ENCODE measurements around the gene GNG7.

The GNG7 gene

DNA sequence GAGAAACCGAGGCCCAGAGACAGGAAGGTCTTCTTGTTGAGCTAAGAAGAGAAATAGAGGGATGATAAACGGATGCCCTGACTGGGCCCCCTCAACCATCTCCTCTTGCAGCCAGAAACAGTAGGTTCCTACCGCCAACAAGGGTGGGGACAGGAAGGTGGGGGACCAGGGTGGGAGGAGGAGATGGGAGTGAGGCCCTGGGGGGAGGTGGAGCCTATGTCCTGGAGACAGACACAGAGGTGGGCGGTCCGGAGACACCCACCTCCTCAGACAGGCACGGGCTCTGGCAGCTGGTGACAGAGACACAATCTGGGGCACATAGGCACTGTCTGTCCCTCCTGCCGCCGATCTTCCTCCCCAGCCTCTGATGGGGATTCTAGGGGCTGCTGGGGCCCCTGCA is 209.6 kb downstream of the GNG7 start:
- no peak for DNase-seq

DNA sequence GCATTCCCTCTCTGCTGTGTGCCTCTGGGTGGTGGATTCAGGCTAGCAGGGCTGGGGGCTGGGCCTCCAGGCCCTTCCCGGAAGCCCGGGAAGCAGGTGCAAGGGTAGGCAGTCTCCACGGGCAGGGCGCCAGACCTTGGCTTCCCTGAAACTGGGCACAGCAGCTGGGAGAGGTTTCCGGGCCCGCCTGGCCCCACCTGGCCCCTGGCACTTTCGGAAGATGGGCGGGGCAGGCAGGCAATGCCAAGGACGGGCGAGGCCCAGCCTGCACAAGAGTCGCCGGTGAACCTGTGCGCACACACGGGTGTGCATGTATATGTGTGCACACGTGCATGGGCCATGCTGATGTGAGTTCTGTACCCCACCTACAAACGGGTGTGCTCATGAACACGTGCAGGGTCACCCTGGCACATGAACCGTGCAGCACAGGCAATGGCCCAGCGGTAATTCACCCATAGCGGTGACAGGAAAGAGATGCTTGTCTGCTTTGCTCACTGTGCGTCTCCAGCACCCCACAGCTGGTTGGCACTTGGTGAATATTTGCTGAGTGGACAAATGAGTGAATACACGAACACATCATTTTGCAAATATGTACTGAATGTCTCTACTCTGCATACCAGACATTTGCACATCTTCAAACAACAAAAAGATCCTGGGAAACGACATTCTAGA is 211.2 kb downstream of the GNG7 start:
- DNase-seq, result no peak

DNA sequence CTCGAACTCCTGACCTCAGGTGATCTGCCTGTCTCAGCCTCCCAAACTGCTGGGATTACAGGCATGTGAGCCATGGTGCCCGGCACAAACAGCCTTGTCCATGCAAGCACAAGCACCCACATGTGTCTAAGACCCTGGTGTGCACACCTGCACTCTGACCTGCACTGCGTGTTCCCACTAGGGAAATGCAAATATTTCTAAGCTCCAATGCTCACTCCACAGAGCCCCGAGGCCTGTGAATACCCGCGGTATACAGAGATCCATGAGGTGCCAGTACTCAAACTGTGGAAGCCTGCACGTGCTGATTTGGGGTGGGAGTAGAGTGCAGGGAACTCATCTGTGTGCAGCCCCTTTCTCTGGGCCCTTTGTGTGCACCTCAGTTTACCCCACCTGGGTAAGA is 211.8 kb downstream of the GNG7 start:
- no peak for DNase-seq

DNA sequence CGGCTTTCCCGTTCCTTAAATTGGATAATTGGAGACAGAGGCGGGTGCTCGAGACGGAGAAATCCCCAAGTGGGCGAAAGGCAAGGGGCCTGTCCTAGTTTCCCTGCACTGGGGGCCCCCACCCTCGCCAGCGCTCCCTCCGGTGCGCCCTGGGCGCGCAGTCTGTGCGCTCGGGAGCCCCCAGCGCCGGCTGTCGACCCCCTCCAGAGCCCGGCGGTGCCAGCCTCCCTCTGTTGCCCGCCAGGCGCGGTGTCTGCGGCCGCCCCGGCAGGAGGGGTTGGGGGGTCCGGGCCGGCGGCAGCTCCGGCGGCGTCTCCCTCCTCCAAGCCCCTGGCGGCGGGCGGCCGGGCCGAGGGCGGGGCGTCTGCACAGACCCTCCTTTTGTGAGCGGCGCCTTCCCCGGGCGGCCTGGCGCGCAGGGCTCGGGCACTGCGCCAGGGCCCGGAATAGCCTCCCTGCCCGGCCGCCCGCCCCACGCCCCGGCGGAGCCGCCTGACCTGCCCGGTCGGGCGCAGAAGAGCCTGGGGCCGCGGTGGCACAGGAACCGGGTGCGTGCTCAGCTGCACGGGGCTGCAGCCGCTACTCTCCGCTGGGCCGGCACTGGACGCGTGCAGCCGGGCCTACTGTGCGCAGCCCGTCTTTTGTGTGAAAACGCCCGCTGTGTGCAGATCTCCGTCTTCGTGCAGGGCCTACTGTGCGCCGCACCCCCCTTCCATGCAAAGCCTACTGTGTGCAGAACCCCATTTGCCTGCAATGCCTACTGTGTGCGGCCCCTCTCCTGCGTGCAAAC is 213.4 kb downstream of the GNG7 start:
- DNase-seq, result peak in 24 of 56 donors; percentile 4 to 68 (median 31)

DNA sequence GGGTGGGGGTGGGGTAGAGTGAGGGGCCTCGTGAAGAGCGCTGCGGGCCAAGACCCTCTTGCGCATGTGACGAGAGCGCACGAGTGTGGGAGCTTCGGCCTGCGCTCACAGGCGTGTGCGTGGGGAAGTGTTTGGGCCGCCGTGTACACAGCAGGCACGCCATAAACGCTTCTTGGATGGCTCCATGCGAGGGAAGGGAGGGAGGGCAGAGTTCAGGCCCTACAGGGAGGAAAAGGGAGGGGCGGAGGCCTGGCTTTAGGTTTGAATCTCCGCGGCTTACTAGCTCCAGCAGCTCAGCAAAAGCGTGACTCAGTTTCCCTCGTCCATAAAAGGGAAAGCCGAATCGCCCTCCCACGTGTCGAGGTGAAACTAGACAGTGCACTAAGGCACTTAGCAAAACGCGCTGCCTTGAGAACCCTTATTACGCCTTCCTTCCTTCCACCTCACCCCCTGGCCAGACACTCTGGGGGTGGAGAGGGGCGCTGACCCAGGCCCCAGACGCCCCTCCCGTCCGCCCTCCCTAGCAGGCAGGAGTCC is 214.0 kb downstream of the GNG7 start:
- peak in 2 of 56 donors; percentile 4 to 21 for DNase-seq

DNA sequence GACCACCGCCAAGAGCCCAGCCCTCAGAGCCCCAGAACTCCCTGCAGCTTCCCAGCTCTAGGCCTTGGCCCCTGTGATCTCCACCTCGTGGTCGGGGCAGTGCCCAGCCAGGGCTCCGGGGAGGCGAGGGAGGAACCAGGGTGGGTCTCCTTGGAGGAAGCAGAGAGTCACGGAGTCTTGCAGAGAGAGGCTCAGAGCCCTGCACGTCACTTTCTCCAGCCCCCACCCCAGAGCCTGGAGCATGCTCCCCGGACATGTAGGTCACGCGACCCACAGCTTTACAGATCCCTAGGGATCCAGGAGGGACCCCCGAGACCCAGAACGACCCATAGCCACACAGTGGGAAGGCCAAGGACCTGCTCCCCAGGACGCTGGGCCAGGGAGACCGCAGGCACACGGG is 214.7 kb downstream of the GNG7 start:
- no peak for DNase-seq

DNA sequence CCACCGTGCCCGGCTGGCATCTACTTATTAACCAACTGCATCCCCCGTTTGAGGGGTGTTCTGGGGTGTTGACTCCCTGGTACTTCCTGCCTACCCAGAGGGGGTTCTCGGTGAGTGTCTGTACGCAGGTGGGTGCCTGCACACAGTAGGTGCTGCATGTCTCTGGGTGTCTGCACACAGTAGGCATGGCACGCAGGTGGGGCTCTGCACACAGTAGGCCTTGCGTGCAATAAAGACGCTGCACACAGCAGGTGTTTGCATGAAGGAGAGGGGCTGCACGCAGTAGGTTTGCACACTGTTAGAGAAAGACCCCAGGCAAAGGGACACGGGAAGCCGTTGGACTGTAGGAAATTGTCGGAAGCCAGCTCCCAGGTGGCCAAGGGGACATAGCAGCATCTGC is 215.4 kb downstream of the GNG7 start:
- DNase-seq, result no peak

DNA sequence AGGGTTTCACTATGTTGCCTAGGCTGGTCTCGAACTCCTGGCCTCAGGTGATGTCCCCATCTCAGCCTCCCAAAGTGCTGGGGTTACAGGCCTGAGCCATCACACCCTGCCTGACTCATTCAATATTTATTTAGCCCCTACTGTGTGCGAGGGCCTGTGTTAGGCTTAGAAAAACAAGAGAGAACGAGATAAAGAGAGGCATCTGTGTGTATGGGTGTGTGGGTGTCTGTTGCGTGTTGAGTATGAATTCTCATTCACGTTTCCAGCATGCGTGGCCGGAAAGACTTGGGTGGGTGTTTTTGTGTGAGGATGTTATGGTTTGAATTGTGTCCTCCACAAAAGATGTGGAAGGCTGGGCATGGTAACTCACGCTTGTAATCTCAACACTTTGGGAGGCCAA is 217.1 kb downstream of the GNG7 start:
- DNase-seq, result no peak

DNA sequence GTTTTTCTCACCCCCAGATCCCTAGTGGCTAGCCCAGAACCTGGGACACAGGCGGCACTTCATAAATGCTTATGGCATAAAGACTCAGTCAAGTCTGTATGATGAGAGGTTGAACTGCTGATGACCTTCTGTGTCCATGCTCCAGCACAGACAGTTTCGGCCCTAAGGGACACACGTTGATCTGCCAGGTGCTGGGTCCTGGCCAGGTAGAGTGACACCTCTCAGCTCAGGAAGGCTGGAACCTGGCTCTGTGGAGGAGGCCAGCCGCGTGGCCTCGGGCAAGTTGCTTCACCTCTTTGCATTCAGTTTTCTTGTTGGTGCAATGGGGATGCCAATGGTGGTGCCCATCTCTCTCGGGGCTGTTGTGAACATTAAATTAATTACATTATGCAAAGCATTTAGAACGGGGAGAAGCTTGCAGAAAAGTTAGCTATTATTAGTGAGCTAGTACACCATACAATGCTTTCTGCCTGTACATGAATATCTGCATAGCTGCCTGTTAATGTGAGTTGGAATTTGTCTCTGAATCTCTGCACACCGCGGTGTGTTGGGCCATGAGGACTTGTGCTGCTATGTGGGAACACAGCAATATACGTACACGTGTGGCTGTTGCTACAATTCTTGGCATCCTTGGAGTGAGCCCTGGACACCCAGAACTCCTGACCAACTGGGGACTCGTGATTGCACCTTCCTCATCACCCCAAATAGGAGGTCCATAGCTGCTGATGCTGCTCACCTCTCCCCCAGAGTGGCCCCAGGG is 218.1 kb downstream of the GNG7 start:
- no peak for DNase-seq

DNA sequence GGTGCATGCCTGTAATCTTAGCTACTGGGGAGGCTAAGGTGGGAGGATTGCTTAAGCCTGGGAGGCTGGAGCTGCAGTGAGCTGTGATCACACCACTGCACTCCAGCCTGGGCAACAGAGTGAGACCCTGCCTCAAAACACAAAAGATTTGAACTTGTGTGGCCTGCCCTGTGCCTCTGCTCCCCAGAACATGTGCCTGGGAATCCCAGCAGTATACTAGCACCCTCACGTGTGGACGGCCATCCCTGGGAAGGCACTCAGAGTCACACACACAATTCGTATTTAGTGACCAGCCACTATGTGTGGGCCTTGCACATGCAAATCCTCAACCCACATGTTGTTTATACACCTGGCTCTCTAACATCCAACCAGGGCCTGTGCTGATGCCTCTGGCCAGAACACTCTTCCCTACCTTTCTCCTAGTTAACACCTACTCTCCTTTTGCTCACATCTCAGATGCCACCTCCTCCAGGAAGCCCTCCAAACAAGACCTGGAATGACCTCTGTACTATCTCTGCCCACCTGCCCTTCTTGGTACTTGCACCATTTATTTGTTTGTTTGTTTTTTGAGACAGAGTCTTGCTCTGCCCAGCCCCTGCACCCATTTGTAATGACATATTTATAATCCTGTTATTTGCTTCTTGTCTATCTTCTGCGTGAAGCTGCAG is 218.9 kb downstream of the GNG7 start:
- DNase-seq, result no peak

DNA sequence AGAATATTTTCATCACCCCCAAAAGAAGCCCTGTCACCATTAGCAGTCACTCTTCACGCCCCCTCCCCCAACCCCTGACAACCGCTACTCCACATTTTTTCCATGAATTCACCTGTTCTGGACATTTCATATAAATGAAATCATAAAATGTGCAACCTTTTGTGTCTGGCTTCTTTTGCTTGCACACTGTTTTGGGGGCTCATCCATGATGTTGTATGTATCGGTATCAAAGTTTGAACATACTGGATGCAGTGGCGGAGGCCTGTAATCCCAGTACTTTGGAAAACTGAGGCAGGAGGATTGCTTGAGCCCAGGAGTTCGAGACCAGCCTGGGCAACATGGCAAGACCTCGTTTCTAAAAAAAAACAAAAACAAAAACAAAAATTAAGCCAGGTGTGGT is 219.4 kb downstream of the GNG7 start:
- DNase-seq, result no peak

DNA sequence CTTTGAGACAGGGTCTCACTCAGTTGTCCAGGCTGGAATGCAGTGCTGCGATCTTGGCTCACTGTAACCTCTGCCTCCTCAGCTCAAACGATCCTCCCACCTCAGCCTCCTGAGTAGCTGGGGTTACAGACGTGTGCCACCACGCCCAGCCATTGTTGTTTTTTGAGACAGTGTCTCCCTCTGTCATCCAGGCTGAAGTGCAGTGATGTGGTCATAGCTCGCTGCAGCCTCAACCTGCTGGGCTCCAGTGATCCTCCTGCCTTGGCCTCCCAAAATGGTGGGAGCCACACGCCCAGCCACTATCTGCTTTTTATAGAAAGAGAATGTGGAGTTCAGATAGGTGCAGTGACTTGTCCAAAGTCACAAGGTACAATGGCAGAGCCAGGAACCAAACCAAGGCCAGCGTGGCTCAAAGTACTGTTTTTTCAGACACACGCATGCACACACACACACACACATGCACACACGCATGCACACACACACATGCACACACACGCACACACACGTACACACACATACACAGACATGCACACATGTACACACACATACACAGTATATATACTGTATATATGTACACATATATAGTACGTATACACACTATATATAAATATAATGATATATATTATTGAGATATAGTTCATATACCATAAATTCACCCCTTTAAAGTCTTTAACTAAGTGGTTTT is 220.0 kb downstream of the GNG7 start:
- no peak for DNase-seq

DNA sequence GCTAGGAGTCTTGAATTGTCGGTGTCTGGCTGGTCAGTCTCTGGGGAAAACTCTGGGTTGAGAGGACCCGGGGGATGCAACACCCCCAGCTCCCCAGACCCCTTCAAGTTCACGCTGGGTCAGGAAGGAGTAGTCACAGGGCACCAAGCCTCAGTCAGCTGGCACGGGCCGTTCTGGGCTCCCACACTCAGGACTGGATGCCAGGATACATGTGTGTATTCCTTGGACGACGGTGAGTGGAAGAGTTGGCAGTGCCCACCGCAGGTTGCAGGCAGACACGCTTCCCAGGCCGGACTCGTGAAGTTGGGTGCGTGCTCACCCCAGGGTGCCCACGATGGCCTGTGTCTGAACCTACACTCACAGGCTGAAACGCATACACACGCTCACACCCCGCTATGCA is 221.0 kb downstream of the GNG7 start:
- DNase-seq, result peak in 1 of 56 donors; percentile 23

DNA sequence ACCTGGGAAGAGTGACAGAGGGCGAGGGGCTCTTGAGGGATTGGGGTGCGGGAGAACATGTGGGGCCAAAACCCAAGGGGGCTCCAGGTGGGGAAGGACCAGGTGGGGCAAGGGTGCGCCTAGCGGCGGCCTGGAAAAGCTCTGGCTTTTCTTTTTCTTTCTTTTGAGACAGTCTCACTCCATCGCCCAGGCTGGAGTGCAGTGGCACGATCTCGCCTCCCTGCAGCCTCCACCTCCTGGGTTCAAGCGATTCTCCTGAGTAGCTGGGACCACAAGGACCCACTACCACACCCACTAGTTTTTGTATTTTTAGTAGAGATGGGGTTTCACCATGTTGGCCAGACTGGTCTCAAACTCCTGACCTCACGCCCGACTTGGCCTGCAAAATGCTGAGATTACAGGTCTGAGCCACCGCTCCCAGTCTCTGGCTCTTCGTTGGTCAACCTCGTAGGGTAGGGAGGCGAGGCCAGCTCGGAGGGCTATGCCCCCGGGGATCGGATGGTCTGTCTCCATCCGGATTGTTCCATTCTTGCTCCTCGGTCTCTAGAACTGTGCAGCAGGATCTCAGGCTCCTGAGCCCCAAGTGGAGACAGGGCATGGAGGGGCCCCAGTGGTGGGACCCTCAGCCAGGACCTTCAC is 222.8 kb downstream of the GNG7 start:
- DNase-seq, result no peak

DNA sequence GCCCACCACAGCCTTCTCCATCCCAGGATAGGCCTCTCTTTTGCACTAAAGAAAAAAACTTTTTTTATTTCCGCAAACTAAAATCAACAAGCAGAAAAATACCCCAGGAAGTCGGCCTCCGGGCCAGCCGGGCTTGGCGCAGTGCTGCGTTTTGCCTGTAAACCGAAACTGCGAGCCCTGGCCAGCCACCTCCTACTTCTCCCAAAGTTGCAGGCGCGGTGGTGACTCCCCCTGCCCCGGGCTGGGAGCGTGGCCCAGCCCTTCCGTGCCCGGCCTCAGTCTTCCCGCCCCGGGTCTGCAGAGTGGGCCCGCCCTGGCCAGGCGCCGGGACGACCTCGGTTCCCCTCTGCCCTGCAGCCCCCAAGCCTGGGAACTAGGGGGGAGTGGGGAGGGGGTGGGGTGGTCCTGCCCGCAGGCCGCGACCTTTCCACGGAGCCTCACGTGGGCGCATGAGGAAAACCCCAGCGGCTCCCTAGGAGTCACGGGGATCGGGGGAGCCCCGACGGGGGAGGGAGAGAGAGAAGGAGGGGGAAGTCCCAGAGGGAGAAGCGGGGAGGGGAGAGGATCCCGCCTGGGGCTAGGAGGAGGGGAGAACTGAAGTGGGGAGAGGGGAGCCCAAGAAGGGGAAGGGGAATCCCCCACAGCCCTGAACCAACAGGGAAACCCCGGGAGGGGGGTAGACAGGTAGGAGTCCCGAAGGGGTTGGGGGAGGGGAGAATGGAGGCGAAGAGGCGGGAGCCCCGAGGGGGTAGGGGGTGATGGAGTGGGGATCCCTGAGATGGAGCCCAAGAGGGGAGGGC is 223.5 kb downstream of the GNG7 start:
- DNase-seq, result peak in 26 of 56 donors; percentile 9 to 77 (median 36)

DNA sequence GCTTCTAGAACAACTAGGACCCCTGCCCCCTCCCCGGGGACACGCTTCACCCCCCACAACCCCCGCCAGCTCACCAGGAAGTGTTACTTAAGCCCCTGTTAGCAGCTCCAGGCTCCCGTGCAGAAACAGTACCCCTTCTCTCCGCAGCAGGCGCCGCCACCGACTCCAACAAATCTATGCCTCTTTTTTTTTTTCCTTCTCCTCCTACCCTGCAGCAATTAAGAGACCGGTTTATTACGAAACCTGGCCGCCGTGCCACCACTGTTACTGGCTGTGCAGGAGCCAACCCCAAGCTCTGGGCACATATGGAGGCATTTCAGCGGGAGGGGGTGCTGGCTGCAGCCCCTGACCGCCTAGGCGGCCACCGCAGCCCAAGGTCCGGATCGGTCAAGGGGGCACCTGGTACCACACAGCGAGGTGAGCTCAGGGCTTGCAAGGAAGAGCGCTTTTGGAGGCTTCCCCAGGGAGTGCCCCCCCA is 224.2 kb downstream of the GNG7 start:
- peak in 20 of 56 donors; percentile 16 to 62 (median 42) for DNase-seq

DNA sequence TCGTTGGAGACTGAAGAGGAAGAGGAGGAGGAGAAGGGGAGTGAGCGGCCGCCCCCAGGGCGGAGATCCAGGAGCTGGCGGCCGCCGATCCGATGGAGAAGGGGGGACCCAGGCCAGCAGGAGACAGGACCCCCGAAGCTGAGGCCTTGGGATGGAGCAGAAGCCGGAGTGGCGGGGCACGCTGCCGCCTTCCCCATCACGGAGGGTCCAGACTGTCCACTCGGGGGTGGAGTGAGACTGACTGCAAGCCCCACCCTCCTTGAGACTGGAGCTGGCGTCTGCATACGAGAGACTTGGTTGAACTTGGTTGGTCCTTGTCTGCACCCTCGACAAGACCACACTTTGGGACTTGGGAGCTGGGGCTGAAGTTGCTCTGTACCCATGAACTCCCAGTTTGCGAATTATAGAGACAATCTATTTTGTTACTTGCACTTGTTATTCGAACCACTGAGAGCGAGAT is 224.7 kb downstream of the GNG7 start:
- peak in 7 of 56 donors; percentile 4 to 38 (median 21) for DNase-seq

DNA sequence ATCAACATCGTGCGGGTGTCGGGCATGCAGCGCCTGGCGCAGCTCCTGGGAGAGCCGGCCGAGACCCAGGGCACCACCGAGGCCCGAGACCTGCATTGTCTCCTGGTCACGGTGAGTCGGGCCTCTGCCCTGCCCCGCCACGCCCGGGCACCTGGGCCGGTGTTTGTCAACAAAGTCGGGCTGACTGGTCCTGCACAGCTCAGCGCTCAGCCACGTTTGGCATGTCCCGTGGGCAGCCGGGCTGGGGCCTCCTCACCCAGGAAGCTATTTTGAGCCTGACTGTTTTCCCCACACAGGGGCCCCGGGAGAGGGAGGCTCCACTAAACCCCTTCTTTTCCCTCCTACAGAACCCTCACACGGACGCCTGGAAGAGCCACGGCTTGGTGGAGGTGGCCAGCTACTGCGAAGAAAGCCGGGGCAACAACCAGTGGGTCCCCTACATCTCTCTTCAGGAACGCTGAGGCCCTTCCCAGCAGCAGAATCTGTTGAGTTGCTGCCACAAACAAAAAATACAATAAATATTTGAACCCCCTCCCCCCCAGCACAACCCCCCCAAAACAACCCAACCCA is 225.3 kb downstream of the GNG7 start:
- peak in 12 of 56 donors; percentile 16 to 82 (median 34) for DNase-seq

Measured in amygdala (tissue), 56 donors.